OCI-LY1 (cell line): Measurements from ENCODE around the gene EMID1.

Source experiments
- CTCF ChIP-seq: fragments of 200-600 bp; sonication (generic), shearing (Covaris generic); IDR thresholded peaks from 2 replicates; pipeline ENCODE4 v1.5.1; 2017; ENCODE audit warnings: mild to moderate bottlenecking, antibody characterized with exemption, low read length, moderate library complexity, mixed read lengths
- EZH2 ChIP-seq: fragments of 200-600 bp; sonication (generic), shearing (Covaris generic); IDR thresholded peaks from 2 replicates; pipeline ENCODE4 v1.8.0; 2017; ENCODE audit warnings: borderline replicate concordance, mixed run types, mild to moderate bottlenecking, antibody characterized with exemption, low read length, moderate library complexity, mixed read lengths

GRCh38 chr22:29258407-29259252, 52.9 kb downstream of the EMID1 start:
- no peak for TF ChIP-seq CTCF
- TF ChIP-seq EZH2 = no peak
